Measurements from ENCODE around the gene IL20. TPM values are rescaled to one million over a fixed set of nuclear protein-coding genes. Genes with fewer than 3 reads are reported as not detected.
A peak's percentile ranks its signal among the peaks of the same experiment; 100 is the strongest.

Gene IL20
- total RNA-seq, 4 donors from 2014 or later = not detected

- DNase-seq = peak; percentile 73 to 76
- no peak overlapping the region for H3K4me3 ChIP-seq (replicated peaks in 1 of 3)
- 24 to 25% methylated on average over 7 of the region's 7 CpGs for WGBS, 2 donors
- no peaks in the 10 kb centered on the region for H3K36me3 ChIP-seq
- H3K27me3 ChIP-seq = no peaks in the 10 kb centered on the region
- intact Hi-C loops (cut with DNase I) = loop anchor here (5.0 to 10.0 kb wide), 4 partner anchors 50 to 428 kb away; partner anchors contain the start of gene DYRK3
- H3K4me1 ChIP-seq = peaks cover 5 to 30% of the 10 kb centered on the region in 2 donors
- no peak overlapping the region for H3K27ac ChIP-seq
- H3K9me3 ChIP-seq = no peaks in the 10 kb centered on the region
- TF ChIP-seq POLR2A (IDR thresholded peaks at IDR 0.05) (no peak), CTCF (IDR thresholded peaks at IDR 0.05) (peak; percentile 66 to 90 (median 84))
Measured at GRCh38 chr1:206912445-206913095, 47.1 kb downstream of the IL20 start.

- no peak for DNase-seq
- Histone ChIP-seq H3K9me3 (no peaks in the 10 kb centered on the region), H3K36me3 (no peaks in the 10 kb centered on the region), H3K27ac (no peak overlapping the region), H3K4me3 (replicated peaks in 1 of 3) (no peak overlapping the region), H3K27me3 (no peaks in the 10 kb centered on the region), H3K4me1 (peaks cover under 1 to 20% of the 10 kb centered on the region in 2 donors)
- no peak for TF ChIP-seq POLR2A (IDR thresholded peaks at IDR 0.05)
- TF ChIP-seq CTCF (IDR thresholded peaks at IDR 0.05) = no peak
- intact Hi-C loops (cut with DNase I) = loop anchor here (5.0 to 10.0 kb wide), 4 partner anchors 52 to 429 kb away; partner anchors contain the start of gene DYRK3
- 81 to 87% methylated on average over 12 of the region's 12 CpGs for WGBS, 2 donors
Measured at GRCh38 chr1:206913766-206914537, 48.5 kb downstream of the IL20 start.

GRCh38 chr1:206915030-206915735, 49.8 kb downstream of the IL20 start:
- H3K27ac ChIP-seq = no peak overlapping the region
- no peak for TF ChIP-seq CTCF (IDR thresholded peaks at IDR 0.05)
- TF ChIP-seq POLR2A (IDR thresholded peaks at IDR 0.05) = no peak
- DNase-seq = no peak
- no peaks in the 10 kb centered on the region for H3K9me3 ChIP-seq
- peaks cover 0 to 8% of the 10 kb centered on the region in 2 donors for H3K4me1 ChIP-seq
- 86 to 88% methylated on average over 15 of the region's 15 CpGs for WGBS, 2 donors
- no peaks in the 10 kb centered on the region for H3K36me3 ChIP-seq
- intact Hi-C loops (cut with DNase I) = loop anchor here (10.0 kb wide), 2 partner anchors 280 to 430 kb away; partner anchors contain the start of gene DYRK3
- H3K27me3 ChIP-seq = no peaks in the 10 kb centered on the region
- no peak overlapping the region for H3K4me3 ChIP-seq (replicated peaks in 1 of 3)

- no peak for TF ChIP-seq POLR2A (IDR thresholded peaks at IDR 0.05)
- no peak for TF ChIP-seq CTCF (IDR thresholded peaks at IDR 0.05)
- no peak for DNase-seq
- H3K4me1 ChIP-seq = no peaks in the 10 kb centered on the region
- H3K27me3 ChIP-seq = no peaks in the 10 kb centered on the region
- H3K9me3 ChIP-seq = no peaks in the 10 kb centered on the region
- H3K4me3 ChIP-seq (replicated peaks in 1 of 3) = no peak overlapping the region
- intact Hi-C loops (cut with DNase I) = loop anchor here (10.0 kb wide), 2 partner anchors 281 to 431 kb away; partner anchors contain the start of gene DYRK3
- no peak overlapping the region for H3K27ac ChIP-seq
- H3K36me3 ChIP-seq = no peaks in the 10 kb centered on the region
- WGBS, 2 donors = 79 to 82% methylated on average over 8 of the region's 8 CpGs
Measured at GRCh38 chr1:206916000-206916709, 50.7 kb downstream of the IL20 start.
